MM.1S (cell line): ENCODE data around the gene MAP3K20.

ENCODE experiments used
- EZH2 ChIP-seq: fragments of 300-600 bp; sonication (generic); optimal IDR thresholded peaks from 2 replicates; pipeline ENCODE3; 2017; ENCODE audit warnings: low read depth, mild to moderate bottlenecking, antibody characterized with exemption, low read length, mixed read lengths
- EZH2phosphoT487 ChIP-seq: fragments of 300-600 bp; sonication (generic); IDR thresholded peaks from 2 replicates; pipeline ENCODE4 v1.6.1; 2018; ENCODE audit warnings: antibody characterized with exemption, low read length
- TF ChIP-seq, protein P1 (sequence below): fragments of 300-600 bp; sonication (generic); IDR thresholded peaks from 2 replicates; pipeline ENCODE4 v1.5.1; 2016; ENCODE audit warnings: antibody characterized with exemption, low read length, mixed read lengths

DNA sequence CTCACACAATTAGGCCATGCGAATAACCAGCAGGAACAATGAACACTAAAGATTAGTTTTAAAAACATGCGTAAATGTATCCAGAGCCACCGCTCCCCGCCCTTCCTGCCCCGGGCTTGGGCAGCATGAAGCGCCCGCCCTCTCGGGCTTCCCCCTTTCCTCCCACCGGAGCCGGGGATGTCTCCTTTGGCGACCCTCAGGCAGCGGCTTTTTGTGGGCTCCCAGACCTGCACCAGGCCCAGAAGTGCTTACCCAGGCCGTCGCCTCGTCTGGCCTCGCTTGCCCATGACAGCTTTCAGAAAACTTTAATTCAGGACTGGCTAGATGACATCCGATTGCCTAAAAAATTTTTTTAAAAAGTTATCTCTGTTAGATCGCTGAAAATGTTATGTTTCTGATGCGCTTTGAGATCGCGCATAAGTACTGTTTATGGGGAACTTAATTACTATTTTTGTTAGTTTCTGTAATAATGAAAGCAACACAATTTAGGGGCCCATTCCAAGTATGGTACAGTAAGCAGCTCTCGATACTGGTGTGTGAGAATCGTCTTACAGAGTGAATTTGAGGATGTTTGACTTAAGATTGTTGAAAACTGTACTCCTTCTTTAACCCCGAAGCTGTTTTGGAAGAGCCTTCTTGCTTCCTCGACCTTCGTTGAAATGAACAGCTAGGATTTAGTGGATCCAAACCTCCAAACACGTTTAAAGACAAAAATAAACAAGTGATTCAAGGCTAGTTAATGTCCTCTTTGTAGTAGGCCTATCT, 1.1 kb downstream of the MAP3K20 start:
- TF ChIP-seq, protein P1, sequence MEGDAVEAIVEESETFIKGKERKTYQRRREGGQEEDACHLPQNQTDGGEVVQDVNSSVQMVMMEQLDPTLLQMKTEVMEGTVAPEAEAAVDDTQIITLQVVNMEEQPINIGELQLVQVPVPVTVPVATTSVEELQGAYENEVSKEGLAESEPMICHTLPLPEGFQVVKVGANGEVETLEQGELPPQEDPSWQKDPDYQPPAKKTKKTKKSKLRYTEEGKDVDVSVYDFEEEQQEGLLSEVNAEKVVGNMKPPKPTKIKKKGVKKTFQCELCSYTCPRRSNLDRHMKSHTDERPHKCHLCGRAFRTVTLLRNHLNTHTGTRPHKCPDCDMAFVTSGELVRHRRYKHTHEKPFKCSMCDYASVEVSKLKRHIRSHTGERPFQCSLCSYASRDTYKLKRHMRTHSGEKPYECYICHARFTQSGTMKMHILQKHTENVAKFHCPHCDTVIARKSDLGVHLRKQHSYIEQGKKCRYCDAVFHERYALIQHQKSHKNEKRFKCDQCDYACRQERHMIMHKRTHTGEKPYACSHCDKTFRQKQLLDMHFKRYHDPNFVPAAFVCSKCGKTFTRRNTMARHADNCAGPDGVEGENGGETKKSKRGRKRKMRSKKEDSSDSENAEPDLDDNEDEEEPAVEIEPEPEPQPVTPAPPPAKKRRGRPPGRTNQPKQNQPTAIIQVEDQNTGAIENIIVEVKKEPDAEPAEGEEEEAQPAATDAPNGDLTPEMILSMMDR, result no peak
- no peak for TF ChIP-seq EZH2
- no peak for TF ChIP-seq EZH2phosphoT487
